GM19238 (cell line): ENCODE measurements around the gene HSPB1.
"Not testable (repeated sequence)": the region's sequence is repeated elsewhere in the genome, so short reads cannot be mapped to it uniquely, and the experiment has no call there.

Experiments used
- DNase-seq: peaks from one replicate; pipeline ENCODE4 v3.0.0; 2011; ENCODE audit warnings: low spot score; ENCODE audit not compliant: insufficient read length

HSPB1 gene

GRCh38 chr7:76302347-76303201 lies at the start of gene HSPB1:
Gene HSPB1, plus strand, starts transcription at chr7:76302673. Its CDS starts 40 bp downstream, at chr7:76302713.
- DNase-seq = peak; percentile 63

- DNase-seq = no peak
Observed at GRCh38 chr7:76254781-76255180, 47.7 kb upstream of the HSPB1 start.

GRCh38 chr7:76257973-76258372 lies 44.5 kb upstream of the HSPB1 start:
- no peak for DNase-seq

GRCh38 chr7:76259124-76260093 lies 43.1 kb upstream of the HSPB1 start:
- DNase-seq = no peak

- no peak for DNase-seq
Observed at GRCh38 chr7:76260171-76260703, 42.2 kb upstream of the HSPB1 start.

GRCh38 chr7:76261329-76261728 lies 41.1 kb upstream of the HSPB1 start:
- no peak for DNase-seq

GRCh38 chr7:76261931-76262330 lies 40.5 kb upstream of the HSPB1 start:
- DNase-seq = no peak

- DNase-seq = no peak
Observed at GRCh38 chr7:76262683-76263402, 39.6 kb upstream of the HSPB1 start.

- no peak for DNase-seq
Observed at GRCh38 chr7:76265299-76265698, 37.2 kb upstream of the HSPB1 start.

GRCh38 chr7:76267107-76267893 lies 35.2 kb upstream of the HSPB1 start:
- DNase-seq = no peak

GRCh38 chr7:76267894-76268183 lies 34.6 kb upstream of the HSPB1 start:
- no peak for DNase-seq

GRCh38 chr7:76268376-76268775 lies 34.1 kb upstream of the HSPB1 start:
- no peak for DNase-seq

- DNase-seq = no peak
Observed at GRCh38 chr7:76269895-76270294, 32.6 kb upstream of the HSPB1 start.

GRCh38 chr7:76271384-76271783 lies 31.1 kb upstream of the HSPB1 start:
- not testable (repeated sequence) for DNase-seq

GRCh38 chr7:76272142-76272541 lies 30.3 kb upstream of the HSPB1 start:
- no peak for DNase-seq

- DNase-seq = peak; percentile 35
Observed at GRCh38 chr7:76272851-76273497, 29.5 kb upstream of the HSPB1 start.

- no peak for DNase-seq
Observed at GRCh38 chr7:76273503-76273902, 29.0 kb upstream of the HSPB1 start.

GRCh38 chr7:76278540-76278939 lies 23.9 kb upstream of the HSPB1 start:
- DNase-seq = no peak

- no peak for DNase-seq
Observed at GRCh38 chr7:76280408-76280807, 22.1 kb upstream of the HSPB1 start.
